ENCODE measurements around the gene ABCB7. TPM values are rescaled to one million over a fixed set of nuclear protein-coding genes. Genes with fewer than 3 reads are reported as not detected.

Gene ABCB7
- polyA plus RNA-seq, 3 donors, result 26.4 to 31.2 (median 30.8) TPM

Other genes starting within 250 kb of the ABCB7 start
- 1 to 10 TPM; 2.7 to 2.8 (median 2.8) TPM for gene NEXMIF, start 230.8 kb downstream of the ABCB7 start, polyA plus RNA-seq (ENCODE audit: insufficient read length in 3 of 3)
- 10 to 100 TPM; 15.3 to 19.5 (median 15.4) TPM for gene UPRT, start 117.8 kb upstream of the ABCB7 start, polyA plus RNA-seq (ENCODE audit: insufficient read length in 3 of 3)